K562 (cell line): Measurements from ENCODE around the gene LVRN.

Experiments used
- BHLHE40 ChIP-seq: IDR thresholded peaks from 2 replicates; pipeline ENCODE4 v1.6.1; 2011; ENCODE audit warnings: low read length, improper control_type of control experiment
- BRD9 ChIP-seq: fragments of 450-650 bp; IDR thresholded peaks from 2 replicates; pipeline ENCODE4 v1.6.1; 2018; ENCODE audit warnings: low read depth; ENCODE audit not compliant: partially characterized antibody
- OTX1 ChIP-seq: fragments of 450-650 bp; formaldehyde crosslinking; IDR thresholded peaks from 2 replicates; pipeline ENCODE4 v1.4.0; 2022; ENCODE audit warnings: mild to moderate bottlenecking
- POLR2AphosphoS5 ChIP-seq: IDR thresholded peaks from 2 replicates; pipeline ENCODE4 v1.6.1; 2011; ENCODE audit warnings: mild to moderate bottlenecking, low read depth, low read length, moderate library complexity; ENCODE audit not compliant: control insufficient read depth, insufficient read depth
- TF ChIP-seq, protein P1 (sequence below), 3 experiments: IDR thresholded peaks in 2 of 3; conservative IDR thresholded peaks in 1 of 3; 2 replicates each; pipeline ENCODE4 v1.5.1; 2011 to 2012; ENCODE audit warnings: low read length in 3 of 3, mild to moderate bottlenecking in 3 of 3, control low read depth in 2 of 3, improper control_type of control experiment in 1 of 3, inconsistent platforms in 1 of 3, low read depth in 1 of 3, mixed read lengths in 1 of 3, moderate library complexity in 1 of 3; ENCODE audit not compliant: insufficient read depth in 2 of 3

DNA sequence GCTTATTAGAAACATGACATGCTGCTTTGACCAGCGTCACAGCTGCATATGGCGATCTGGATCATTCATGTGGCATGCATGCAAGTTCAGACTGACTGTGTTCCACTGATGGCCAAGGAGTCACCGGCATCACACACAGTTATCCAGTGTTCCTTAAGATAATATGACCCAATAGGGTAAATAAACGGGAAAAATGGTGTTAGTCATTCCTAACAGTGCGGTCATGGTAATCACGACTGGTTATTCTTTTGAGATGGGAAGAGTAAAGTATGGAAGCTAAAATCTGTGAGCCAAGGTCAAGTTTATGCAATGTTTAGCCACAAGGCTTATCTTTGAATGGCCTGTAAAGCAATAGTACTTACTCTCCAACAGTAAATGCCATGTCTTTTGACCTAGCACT, 29.3 kb upstream of the LVRN start:
- TF ChIP-seq OTX1 (no peak), POLR2AphosphoS5 (no peak), BHLHE40 (no peak), BRD9 (no peak)
- TF ChIP-seq, protein P1, sequence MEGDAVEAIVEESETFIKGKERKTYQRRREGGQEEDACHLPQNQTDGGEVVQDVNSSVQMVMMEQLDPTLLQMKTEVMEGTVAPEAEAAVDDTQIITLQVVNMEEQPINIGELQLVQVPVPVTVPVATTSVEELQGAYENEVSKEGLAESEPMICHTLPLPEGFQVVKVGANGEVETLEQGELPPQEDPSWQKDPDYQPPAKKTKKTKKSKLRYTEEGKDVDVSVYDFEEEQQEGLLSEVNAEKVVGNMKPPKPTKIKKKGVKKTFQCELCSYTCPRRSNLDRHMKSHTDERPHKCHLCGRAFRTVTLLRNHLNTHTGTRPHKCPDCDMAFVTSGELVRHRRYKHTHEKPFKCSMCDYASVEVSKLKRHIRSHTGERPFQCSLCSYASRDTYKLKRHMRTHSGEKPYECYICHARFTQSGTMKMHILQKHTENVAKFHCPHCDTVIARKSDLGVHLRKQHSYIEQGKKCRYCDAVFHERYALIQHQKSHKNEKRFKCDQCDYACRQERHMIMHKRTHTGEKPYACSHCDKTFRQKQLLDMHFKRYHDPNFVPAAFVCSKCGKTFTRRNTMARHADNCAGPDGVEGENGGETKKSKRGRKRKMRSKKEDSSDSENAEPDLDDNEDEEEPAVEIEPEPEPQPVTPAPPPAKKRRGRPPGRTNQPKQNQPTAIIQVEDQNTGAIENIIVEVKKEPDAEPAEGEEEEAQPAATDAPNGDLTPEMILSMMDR (IDR thresholded peaks at IDR 0.05 in 2 of 3, conservative IDR thresholded peaks at IDR 0.05 in 1 of 3; ENCODE audit: insufficient read depth in 2 of 3, low read depth in 1 of 3, low read length in 3 of 3), result no peak
